ENCODE data around the gene G6PC2. TPM values are rescaled to one million over a fixed set of nuclear protein-coding genes. Genes with fewer than 3 reads are reported as not detected.

Gene G6PC2
- total RNA-seq, 1 donor from 2014 or later, result not detected

GRCh38 chr2:168952424-168952823, 51.3 kb downstream of the G6PC2 start:
- no peak for ATAC-seq

GRCh38 chr2:168954256-168954655, 53.2 kb downstream of the G6PC2 start:
- no peak overlapping the region for H3K4me3 ChIP-seq
- no peak for TF ChIP-seq CTCF (IDR thresholded peaks at IDR 0.05)
- no peaks in the 10 kb centered on the region for H3K27me3 ChIP-seq
- intact Hi-C loops (cut with DNase I), result no loop called here
- H3K36me3 ChIP-seq, result no peaks in the 10 kb centered on the region
- no peak overlapping the region for H3K27ac ChIP-seq
- peaks cover 4% of the 10 kb centered on the region for H3K9me3 ChIP-seq
- ATAC-seq, result no peak
- H3K4me1 ChIP-seq, result no peaks in the 10 kb centered on the region
- no peak for DNase-seq

More at GRCh38 chr2:168952424-168952823, 51.3 kb downstream of the G6PC2 start:
- H3K4me1 ChIP-seq, result no peaks in the 10 kb centered on the region
- no peak overlapping the region for H3K27ac ChIP-seq
- peaks cover 4% of the 10 kb centered on the region for H3K9me3 ChIP-seq
- no peak for DNase-seq
- no peaks in the 10 kb centered on the region for H3K27me3 ChIP-seq
- H3K36me3 ChIP-seq, result no peaks in the 10 kb centered on the region
- no peak for TF ChIP-seq CTCF (IDR thresholded peaks at IDR 0.05)
- intact Hi-C loops (cut with DNase I), result no loop called here
- no peak overlapping the region for H3K4me3 ChIP-seq

GRCh38 chr2:168955321-168955720, 54.2 kb downstream of the G6PC2 start:
- Histone ChIP-seq H3K9me3 (peaks cover 4% of the 10 kb centered on the region), H3K27me3 (no peaks in the 10 kb centered on the region), H3K4me1 (no peaks in the 10 kb centered on the region), H3K27ac (no peak overlapping the region), H3K4me3 (no peak overlapping the region), H3K36me3 (no peaks in the 10 kb centered on the region)
- TF ChIP-seq CTCF (IDR thresholded peaks at IDR 0.05), result no peak
- no peak for DNase-seq
- intact Hi-C loops (cut with DNase I), result no loop called here
- ATAC-seq, result no peak

GRCh38 chr2:168956392-168956791, 55.3 kb downstream of the G6PC2 start:
- H3K36me3 ChIP-seq, result no peaks in the 10 kb centered on the region
- ATAC-seq (no peak), DNase-seq (no peak)
- peaks cover 4% of the 10 kb centered on the region for H3K9me3 ChIP-seq
- H3K4me3 ChIP-seq, result no peak overlapping the region
- no peak overlapping the region for H3K27ac ChIP-seq
- intact Hi-C loops (cut with DNase I), result no loop called here
- H3K27me3 ChIP-seq, result no peaks in the 10 kb centered on the region
- no peak for TF ChIP-seq CTCF (IDR thresholded peaks at IDR 0.05)
- H3K4me1 ChIP-seq, result no peaks in the 10 kb centered on the region

Other genes starting within 250 kb of the G6PC2 start
- 70.0 TPM for gene NOSTRIN, start 98.7 kb upstream of the G6PC2 start, total RNA-seq
- gene SPC25, start 10.9 kb upstream of the G6PC2 start, total RNA-seq, result 0.38 TPM
- 0.06 TPM for gene ABCB11, start 130.0 kb downstream of the G6PC2 start, total RNA-seq
- 7.6 TPM for gene DHRS9, start 168.3 kb downstream of the G6PC2 start, total RNA-seq